Measurements from ENCODE around the gene PLPPR1.
"Not testable (repeated sequence)": the region's sequence is repeated elsewhere in the genome, so short reads cannot be mapped to it uniquely, and the experiment has no call there.

The PLPPR1 gene

GRCh38 chr9:101028346-101029314 is at the start of gene PLPPR1:
PLPPR1 (plus strand) TSS chr9:101028727.
- no peak for DNase-seq (ENCODE audit: low read depth, low spot score)

- DNase-seq (ENCODE audit: low read depth, low spot score) = no peak
Measured at GRCh38 chr9:100989731-100990130, 38.8 kb upstream of the PLPPR1 start.

DNA sequence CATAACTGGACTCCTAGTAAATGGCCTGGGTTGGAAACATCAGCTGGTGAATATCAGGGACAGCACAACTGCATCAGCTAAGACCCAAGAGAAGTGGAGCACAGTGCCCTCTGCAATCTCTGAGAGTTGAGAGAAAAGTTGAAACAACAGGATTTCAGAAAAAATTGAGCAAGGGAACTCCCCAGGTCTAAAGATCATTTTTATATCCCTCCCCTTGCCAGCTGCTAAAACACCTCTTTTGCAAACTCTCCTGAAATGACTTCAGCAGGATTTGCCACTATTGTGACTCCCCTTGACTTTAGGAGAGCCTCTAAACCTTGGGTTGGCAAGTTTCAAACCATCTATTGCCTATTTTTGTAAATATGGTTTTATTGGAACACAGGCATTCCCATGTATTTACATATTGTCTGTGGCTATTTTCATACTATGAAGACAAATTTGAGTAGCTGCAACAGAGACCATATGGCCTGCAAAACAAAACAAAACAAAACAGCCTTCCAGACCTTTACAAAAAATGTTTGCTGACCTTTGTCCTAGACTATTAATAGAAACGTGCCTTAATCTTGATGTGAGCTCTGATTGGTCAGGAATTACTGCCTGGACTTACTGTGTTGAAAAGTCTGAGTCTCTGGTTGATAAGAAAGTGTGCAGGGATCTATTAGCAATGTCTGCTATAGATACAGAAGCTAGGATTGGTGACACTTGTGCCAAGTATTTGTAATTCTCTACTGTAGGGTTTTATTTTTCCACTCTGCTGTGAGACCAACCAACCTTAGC is 37.7 kb upstream of the PLPPR1 start:
- no peak for DNase-seq (ENCODE audit: low read depth, low spot score)

GRCh38 chr9:100992632-100993031 is 35.9 kb upstream of the PLPPR1 start:
- no peak for DNase-seq (ENCODE audit: low read depth, low spot score)

DNA sequence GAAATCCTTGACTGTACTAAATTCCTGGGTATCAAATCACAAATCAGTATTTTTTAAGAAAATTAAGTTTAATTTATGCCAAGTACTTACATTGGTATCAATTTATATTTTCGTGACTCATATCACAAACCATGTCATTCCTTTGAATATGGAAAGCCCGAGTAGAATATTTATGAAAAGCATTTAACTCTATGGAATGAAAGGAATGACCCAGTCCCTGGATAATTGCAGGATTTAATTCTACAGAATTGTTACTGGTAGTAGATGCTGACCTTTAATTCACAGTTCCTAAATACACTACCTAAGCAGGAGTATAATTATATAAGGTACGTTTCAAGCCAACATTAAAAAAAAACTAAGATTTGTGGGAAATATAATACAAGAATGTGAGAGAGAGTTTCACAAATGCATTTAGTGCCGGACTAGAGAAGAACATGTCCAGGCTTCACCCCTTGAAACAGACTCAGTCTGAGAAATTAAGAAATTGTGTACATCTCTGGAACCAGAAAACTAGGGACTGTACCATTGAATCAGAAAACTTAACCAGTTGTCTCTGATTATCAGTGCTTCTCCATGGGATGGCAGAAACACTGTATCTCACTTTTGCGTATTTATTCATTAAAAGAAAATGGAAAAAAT is 28.5 kb upstream of the PLPPR1 start:
- DNase-seq (ENCODE audit: low read depth, low spot score) = no peak

GRCh38 chr9:101005246-101005645 is 23.3 kb upstream of the PLPPR1 start:
- DNase-seq (ENCODE audit: low read depth, low spot score) = no peak

- no peak for DNase-seq (ENCODE audit: low read depth, low spot score)
Measured at GRCh38 chr9:101014566-101014965, 14.0 kb upstream of the PLPPR1 start.

DNA sequence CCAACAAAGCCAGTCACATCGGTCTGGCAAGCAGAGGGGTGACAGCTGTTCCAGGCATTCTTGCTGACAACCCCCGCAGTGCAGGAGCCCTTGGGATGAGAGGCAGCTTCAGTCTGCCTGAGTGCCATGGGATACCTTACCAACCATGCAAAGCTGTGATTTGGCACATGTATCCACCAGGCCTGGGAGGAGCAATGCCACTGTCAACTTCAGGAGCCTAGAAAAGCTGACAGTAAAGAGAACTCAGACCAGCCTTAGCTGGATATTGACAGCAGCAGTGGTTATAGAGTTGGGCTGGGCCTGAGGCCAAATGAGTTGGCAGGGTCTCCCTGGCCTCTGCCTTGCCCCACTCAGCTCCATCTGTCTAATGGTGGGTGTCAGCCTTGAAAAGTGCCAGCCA is 10.1 kb upstream of the PLPPR1 start:
- DNase-seq (ENCODE audit: low read depth, low spot score) = no peak

DNA sequence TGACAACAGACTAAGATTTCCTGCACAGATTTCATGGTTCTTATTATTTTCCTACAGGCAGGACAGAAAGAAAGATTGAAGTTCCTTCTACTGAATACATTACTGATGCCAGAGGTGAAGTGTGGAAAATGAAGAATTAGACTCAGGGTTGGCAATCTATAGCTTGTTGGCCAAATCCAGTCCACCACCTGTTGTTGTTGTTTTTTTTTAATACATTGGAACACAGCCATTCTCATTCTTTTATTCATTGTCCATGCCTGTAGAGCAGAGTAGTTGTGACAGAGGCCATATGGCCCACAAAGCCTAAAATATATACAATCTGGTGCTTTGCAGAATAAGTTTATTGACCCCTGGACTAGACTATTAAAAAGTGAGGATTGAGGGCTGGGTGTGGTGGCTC is 5.8 kb upstream of the PLPPR1 start:
- DNase-seq (ENCODE audit: low read depth, low spot score) = no peak

DNA sequence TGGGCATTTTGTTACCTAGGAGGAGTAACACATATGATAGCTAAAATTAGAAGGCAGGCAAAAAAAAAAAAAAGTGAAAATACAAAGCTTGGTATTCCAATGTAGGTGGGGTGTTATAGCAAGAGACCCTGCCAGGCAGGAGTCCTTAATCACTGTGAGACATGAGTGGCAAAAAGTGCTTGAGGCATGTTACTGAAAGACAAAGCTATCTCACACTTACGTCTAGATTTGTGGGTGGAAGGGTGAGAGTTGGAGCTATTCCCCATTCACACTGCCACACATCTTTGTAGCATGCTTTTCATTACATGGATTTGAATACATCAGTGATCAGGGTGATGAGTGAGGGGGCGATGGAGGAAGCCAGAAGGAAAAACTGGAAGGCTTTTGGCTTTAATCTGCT is 2.6 kb upstream of the PLPPR1 start:
- no peak for DNase-seq (ENCODE audit: low read depth, low spot score)

- no peak for DNase-seq (ENCODE audit: low read depth, low spot score)
Measured at GRCh38 chr9:101026824-101027223, 1.7 kb upstream of the PLPPR1 start.

DNA sequence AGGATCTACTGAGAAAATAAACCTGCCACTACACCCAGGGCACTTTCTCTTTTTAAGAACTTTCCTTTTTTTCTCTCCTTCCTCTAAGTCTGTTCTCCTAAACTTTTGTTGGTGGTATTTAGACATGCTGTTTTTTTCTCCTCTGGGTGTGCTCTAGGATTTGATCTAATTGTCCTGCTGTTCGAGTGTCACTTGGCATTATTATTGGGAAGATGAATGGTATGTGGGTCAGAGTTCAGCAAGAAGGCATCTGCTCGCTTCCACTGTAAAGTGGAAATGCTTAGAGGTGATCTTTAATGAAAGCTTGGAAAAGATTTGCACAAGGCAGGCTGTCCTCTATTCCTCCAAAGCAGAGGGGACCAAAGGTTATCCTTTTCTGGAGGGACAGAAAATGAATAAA is 1.3 kb upstream of the PLPPR1 start:
- no peak for DNase-seq (ENCODE audit: low read depth, low spot score)

DNA sequence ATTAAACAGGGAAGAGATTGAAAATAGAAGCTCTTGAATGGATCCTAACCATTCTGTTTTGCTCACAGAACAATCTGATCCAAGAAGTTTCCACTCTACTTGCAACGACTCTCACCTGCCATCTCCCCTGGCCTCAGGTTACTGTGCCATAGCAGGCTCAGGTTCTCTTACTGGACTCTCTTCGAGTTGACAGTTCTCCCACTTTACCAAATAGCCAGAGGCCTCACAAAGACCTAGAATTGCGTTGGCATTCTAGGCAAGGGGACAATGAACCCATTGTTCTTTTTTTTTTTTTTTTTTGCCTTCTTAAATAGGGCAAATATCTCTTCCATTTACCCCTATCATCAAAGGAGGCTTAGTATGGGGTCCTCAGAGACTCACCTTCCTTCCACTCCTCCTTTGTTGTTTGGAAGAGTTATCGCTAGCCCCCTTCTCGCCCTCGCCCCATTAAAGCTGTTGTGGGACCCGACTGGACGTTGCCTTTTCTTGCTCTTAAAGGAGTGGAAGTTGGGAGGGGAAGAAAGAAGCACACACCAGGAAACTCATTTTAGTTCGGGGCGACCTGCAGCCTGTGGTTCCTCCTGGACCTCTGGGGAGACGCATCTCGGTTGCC is 688 bp upstream of the PLPPR1 start:
- DNase-seq (ENCODE audit: low read depth, low spot score) = no peak

GRCh38 chr9:101029315-101030085 is 973 bp downstream of the PLPPR1 start:
- no peak for DNase-seq (ENCODE audit: low read depth, low spot score)

GRCh38 chr9:101030086-101030391 is 1.5 kb downstream of the PLPPR1 start:
- no peak for DNase-seq (ENCODE audit: low read depth, low spot score)

DNA sequence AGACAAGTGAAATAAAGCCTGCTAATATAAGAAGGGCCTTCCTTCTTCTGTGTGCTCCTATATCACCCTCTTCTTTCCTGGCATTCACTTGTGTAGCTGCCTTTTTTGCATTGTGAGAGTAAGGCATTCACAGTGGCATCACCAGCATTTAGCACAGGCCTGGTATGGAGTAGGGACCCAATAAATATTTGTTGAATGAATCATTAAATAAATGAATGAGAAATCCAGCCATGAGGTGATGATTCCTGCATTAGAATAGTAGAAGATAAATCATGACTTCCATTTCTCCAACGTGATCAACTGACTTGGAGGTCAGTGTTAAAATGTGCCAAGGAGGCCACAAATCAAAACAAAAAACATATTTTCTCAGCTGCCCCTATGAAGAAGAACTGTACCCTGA is 3.9 kb downstream of the PLPPR1 start:
- no peak for DNase-seq (ENCODE audit: low read depth, low spot score)

- DNase-seq (ENCODE audit: low read depth, low spot score) = no peak
Measured at GRCh38 chr9:101034222-101034621, 5.7 kb downstream of the PLPPR1 start.

- DNase-seq (ENCODE audit: low read depth, low spot score) = no peak
Measured at GRCh38 chr9:101035098-101035497, 6.6 kb downstream of the PLPPR1 start.

GRCh38 chr9:101037430-101037829 is 8.9 kb downstream of the PLPPR1 start:
- no peak for DNase-seq (ENCODE audit: low read depth, low spot score)

DNA sequence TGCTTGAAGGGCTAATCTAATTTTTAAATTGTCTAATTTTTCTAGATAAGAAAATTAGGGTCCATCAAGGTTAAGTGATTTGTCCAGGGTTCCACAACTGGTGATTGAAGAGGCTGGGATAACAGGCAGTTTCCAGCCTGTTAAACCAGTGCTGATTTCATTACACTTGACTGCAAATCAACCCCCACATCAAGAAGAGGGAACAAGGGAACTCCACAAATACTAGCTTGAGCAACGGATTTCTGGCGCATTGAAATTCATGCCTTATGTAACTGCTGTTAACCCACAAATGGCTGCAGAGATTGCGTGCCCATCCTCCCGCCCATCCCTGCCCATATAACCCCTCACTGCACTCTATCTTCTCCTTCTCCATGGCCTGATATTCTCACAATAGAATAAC is 10.0 kb downstream of the PLPPR1 start:
- no peak for DNase-seq (ENCODE audit: low read depth, low spot score)

- DNase-seq (ENCODE audit: low read depth, low spot score) = not testable (repeated sequence)
Measured at GRCh38 chr9:101039581-101039980, 11.1 kb downstream of the PLPPR1 start.
